NB4 (cell line): ENCODE measurements around the gene SPON2.

ENCODE experiments used
- CTCF ChIP-seq: IDR thresholded peaks from one replicate; pipeline ENCODE4 v1.5.1; 2012; ENCODE audit warnings: low read depth, low read length
- POLR2A ChIP-seq: IDR thresholded peaks from 2 replicates; pipeline ENCODE4 v1.6.1; 2011; ENCODE audit warnings: mild to moderate bottlenecking; ENCODE audit not compliant: insufficient read length; ENCODE audit errors: extremely low read depth

DNA sequence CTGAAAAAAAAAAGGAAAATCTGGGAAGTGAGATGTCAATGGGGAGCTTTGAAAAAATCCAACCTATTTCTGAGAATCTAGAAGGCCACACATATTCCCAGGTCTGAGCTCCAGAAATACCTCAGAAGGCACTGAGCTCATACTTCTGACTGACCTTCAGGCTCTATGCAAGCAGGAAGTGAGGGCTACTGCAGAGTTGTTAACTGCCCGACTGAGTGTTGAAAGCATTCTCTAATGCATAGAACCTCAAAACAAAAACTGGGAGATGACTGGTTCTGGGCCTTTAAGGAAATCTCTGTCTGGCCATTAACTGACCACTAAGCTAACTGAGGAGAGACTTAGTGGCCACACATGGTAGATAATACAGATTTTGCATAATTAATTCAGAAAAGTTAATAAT lies 7.6 kb upstream of the SPON2 start:
- TF ChIP-seq CTCF, result no peak
- no peak for TF ChIP-seq POLR2A
